Fibroblast of gingiva (primary cell): ENCODE results near the gene NKIRAS1.
"Not testable (repeated sequence)": the region's sequence is repeated elsewhere in the genome, so short reads cannot be mapped to it uniquely, and the experiment has no call there.

Source experiments
- DNase-seq: peaks from one replicate; pipeline ENCODE4 v3.0.0-alpha.2; 2011; ENCODE audit warnings: low read depth

Gene NKIRAS1

GRCh38 chr3:23904545-23904944, 12.2 kb downstream of the NKIRAS1 start:
- no peak for DNase-seq

GRCh38 chr3:23900744-23901143, 16.0 kb downstream of the NKIRAS1 start:
- peak; percentile 72 for DNase-seq

GRCh38 chr3:23895181-23895580, 21.6 kb downstream of the NKIRAS1 start:
- DNase-seq: no peak

- no peak for DNase-seq
These were observed 22.3 kb downstream of the NKIRAS1 start for GRCh38 chr3:23894254-23895061.

- no peak for DNase-seq
These were observed 26.8 kb downstream of the NKIRAS1 start for GRCh38 chr3:23889950-23890349.

GRCh38 chr3:23889386-23889785, 27.4 kb downstream of the NKIRAS1 start:
- no peak for DNase-seq

- peak; percentile 39 for DNase-seq
These were observed 28.1 kb downstream of the NKIRAS1 start for GRCh38 chr3:23888617-23889228.

- no peak for DNase-seq
These were observed 30.5 kb downstream of the NKIRAS1 start for GRCh38 chr3:23886311-23886710.

- no peak for DNase-seq
These were observed 31.6 kb downstream of the NKIRAS1 start for GRCh38 chr3:23885210-23885609.

GRCh38 chr3:23884481-23884880, 32.3 kb downstream of the NKIRAS1 start:
- DNase-seq: no peak

- DNase-seq: no peak
These were observed 34.3 kb downstream of the NKIRAS1 start for GRCh38 chr3:23882487-23882918.

- DNase-seq: not testable (repeated sequence)
These were observed 34.8 kb downstream of the NKIRAS1 start for GRCh38 chr3:23881993-23882392.

GRCh38 chr3:23880703-23881339, 36.0 kb downstream of the NKIRAS1 start:
- no peak for DNase-seq

GRCh38 chr3:23879485-23879884, 37.3 kb downstream of the NKIRAS1 start:
- DNase-seq: no peak

GRCh38 chr3:23877329-23877980, 39.3 kb downstream of the NKIRAS1 start:
- peak; percentile 95 for DNase-seq

GRCh38 chr3:23876923-23877322, 39.9 kb downstream of the NKIRAS1 start:
- peak; percentile 6 for DNase-seq

GRCh38 chr3:23875113-23875725, 41.6 kb downstream of the NKIRAS1 start:
- DNase-seq: no peak

GRCh38 chr3:23874359-23875112, 42.3 kb downstream of the NKIRAS1 start:
- DNase-seq: peak; percentile 44

GRCh38 chr3:23873941-23874340, 42.8 kb downstream of the NKIRAS1 start:
- peak; percentile 30 for DNase-seq

- DNase-seq: no peak
These were observed 44.5 kb downstream of the NKIRAS1 start for GRCh38 chr3:23872330-23872729.

GRCh38 chr3:23871361-23871760, 45.4 kb downstream of the NKIRAS1 start:
- not testable (repeated sequence) for DNase-seq
